Inflammatory macrophage treated with lipopolysaccharide for 4 hours (primary cell): ENCODE data around the gene ACSF3.
A peak's percentile ranks its signal among the peaks of the same experiment; 100 is the strongest.

ENCODE experiments used
- DNase-seq: peaks from one replicate; pipeline ENCODE4 v3.0.0-alpha.2; 2020

Gene ACSF3

GRCh38 chr16:89134269-89134668 is 40.6 kb downstream of the ACSF3 start:
- DNase-seq = no peak

- no peak for DNase-seq
Observed at GRCh38 chr16:89135166-89135565, 41.5 kb downstream of the ACSF3 start.

GRCh38 chr16:89135971-89136765 is 42.5 kb downstream of the ACSF3 start:
- DNase-seq = no peak

GRCh38 chr16:89136931-89137330 is 43.3 kb downstream of the ACSF3 start:
- no peak for DNase-seq

GRCh38 chr16:89137666-89138512 is 44.2 kb downstream of the ACSF3 start:
- DNase-seq = no peak

GRCh38 chr16:89138513-89138795 is 44.8 kb downstream of the ACSF3 start:
- no peak for DNase-seq

- DNase-seq = no peak
Observed at GRCh38 chr16:89138843-89139520, 45.3 kb downstream of the ACSF3 start.

- DNase-seq = no peak
Observed at GRCh38 chr16:89139907-89140361, 46.3 kb downstream of the ACSF3 start.

GRCh38 chr16:89140401-89140800 is 46.7 kb downstream of the ACSF3 start:
- no peak for DNase-seq

- DNase-seq = no peak
Observed at GRCh38 chr16:89140981-89141883, 47.6 kb downstream of the ACSF3 start.

- no peak for DNase-seq
Observed at GRCh38 chr16:89141884-89142267, 48.2 kb downstream of the ACSF3 start.

GRCh38 chr16:89142474-89143195 is 49.0 kb downstream of the ACSF3 start:
- peak; percentile 26 for DNase-seq

GRCh38 chr16:89143201-89143741 is 49.6 kb downstream of the ACSF3 start:
- DNase-seq = no peak

- no peak for DNase-seq
Observed at GRCh38 chr16:89143911-89144675, 50.4 kb downstream of the ACSF3 start.

GRCh38 chr16:89144681-89145080 is 51.0 kb downstream of the ACSF3 start:
- DNase-seq = no peak

GRCh38 chr16:89145406-89146161 is 51.9 kb downstream of the ACSF3 start:
- DNase-seq = no peak

- no peak for DNase-seq
Observed at GRCh38 chr16:89146211-89147005, 52.8 kb downstream of the ACSF3 start.

- no peak for DNase-seq
Observed at GRCh38 chr16:89147085-89147817, 53.6 kb downstream of the ACSF3 start.
